Measurements from ENCODE around the gene MAGI1.

DNA sequence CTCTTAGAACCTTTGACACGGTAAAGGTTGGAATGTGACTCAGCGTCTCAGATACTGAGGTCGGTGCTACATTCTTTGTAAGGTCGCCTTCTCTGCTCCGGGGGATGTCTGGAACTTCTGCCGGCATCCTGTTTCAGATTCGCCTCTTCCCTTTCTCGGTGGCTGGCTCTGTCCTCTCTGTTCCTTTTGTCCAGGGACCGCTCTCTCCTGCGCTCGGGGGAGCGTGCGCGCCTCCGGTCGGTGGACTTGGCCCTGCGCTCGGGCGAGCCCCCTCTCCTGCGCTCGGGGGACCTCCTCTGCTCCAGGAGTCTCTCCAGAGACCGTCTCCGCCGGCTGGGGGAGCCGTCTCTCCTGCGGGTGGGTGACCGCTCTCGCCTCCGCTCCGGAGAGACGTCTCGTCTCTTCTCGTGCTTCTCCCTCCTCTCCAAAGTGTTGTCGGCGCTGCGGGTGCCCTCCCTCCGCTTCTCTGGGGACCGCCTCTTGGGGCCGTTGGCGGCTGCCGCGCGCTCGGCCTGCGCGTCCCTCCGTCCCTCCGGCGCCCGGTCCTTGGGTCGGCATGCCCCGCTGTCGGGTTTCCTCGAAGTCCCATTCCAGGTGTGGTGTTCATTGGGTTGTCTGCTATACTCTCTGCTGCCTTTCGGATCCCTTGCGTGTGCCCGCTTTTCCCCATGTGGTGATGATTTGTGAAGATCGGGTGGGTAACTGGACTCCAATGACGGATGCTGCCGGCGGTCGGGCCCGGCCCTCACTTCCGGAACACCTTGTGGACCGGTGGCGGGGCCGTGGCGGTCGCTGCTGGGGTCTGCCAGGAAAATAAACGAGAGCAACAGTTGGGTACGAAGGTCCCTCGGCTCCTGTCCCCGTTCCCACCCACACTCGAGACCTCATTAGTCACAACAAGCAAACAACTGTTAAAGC is 682.1 kb downstream of the MAGI1 start:
- TF ChIP-seq, protein P1, sequence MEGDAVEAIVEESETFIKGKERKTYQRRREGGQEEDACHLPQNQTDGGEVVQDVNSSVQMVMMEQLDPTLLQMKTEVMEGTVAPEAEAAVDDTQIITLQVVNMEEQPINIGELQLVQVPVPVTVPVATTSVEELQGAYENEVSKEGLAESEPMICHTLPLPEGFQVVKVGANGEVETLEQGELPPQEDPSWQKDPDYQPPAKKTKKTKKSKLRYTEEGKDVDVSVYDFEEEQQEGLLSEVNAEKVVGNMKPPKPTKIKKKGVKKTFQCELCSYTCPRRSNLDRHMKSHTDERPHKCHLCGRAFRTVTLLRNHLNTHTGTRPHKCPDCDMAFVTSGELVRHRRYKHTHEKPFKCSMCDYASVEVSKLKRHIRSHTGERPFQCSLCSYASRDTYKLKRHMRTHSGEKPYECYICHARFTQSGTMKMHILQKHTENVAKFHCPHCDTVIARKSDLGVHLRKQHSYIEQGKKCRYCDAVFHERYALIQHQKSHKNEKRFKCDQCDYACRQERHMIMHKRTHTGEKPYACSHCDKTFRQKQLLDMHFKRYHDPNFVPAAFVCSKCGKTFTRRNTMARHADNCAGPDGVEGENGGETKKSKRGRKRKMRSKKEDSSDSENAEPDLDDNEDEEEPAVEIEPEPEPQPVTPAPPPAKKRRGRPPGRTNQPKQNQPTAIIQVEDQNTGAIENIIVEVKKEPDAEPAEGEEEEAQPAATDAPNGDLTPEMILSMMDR (IDR thresholded peaks at IDR 0.05): no peak
- TF ChIP-seq POLR2A (IDR thresholded peaks at IDR 0.05): no peak

All from lower leg skin (tissue), 3 donors.